Keratinocyte (primary cell): ENCODE results near the gene HEPN1. TPM values are rescaled to one million over a fixed set of nuclear protein-coding genes. Genes with fewer than 3 reads are reported as not detected.

Source experiments
- DNase-seq: peaks from one replicate; pipeline ENCODE4 v3.0.0-alpha.2; 2011; ENCODE audit warnings: low read depth, missing footprints, low spot score
- FAIRE-seq: peaks from 2 replicates; lab custom pipeline; 2011; peaks lifted over from hg19 to GRCh38; lab: Jason Lieb, UNC
- H2AFZ ChIP-seq: 2 replicates; pipeline ENCODE4 v1.6.0; 2012; ENCODE audit warnings: low read length, control low read depth, inconsistent platforms; ENCODE audit not compliant: control insufficient read depth
- H3K27ac ChIP-seq: 2 replicates; pipeline ENCODE4 v1.5.1; 2011; ENCODE audit warnings: low read length; ENCODE audit not compliant: control insufficient read depth, insufficient read depth
- H3K27me3 ChIP-seq: 3 replicates; pipeline ENCODE4 v1.6.0; 2011; ENCODE audit warnings: low read length; ENCODE audit not compliant: control insufficient read depth, insufficient read depth; ENCODE audit errors: extremely low read depth
- H3K36me3 ChIP-seq, 2 experiments: 2 replicates in 1 of 2; 3 replicates in 1 of 2; pipeline ENCODE4 v1.5.1; 2011; ENCODE audit warnings: low read length in 2 of 2, mild to moderate bottlenecking in 1 of 2; ENCODE audit not compliant: control insufficient read depth in 2 of 2, insufficient read depth in 2 of 2; ENCODE audit errors: extremely low read depth in 1 of 2
- H3K4me1 ChIP-seq: 3 replicates; pipeline ENCODE4 v1.5.1; 2011; ENCODE audit warnings: low read length; ENCODE audit not compliant: control insufficient read depth, insufficient read depth; ENCODE audit errors: extremely low read depth
- H3K4me2 ChIP-seq: 3 replicates; pipeline ENCODE4 v1.6.0; 2011; ENCODE audit warnings: low read depth, low read length; ENCODE audit not compliant: control insufficient read depth, insufficient read depth; ENCODE audit errors: extremely low read depth
- H3K4me3 ChIP-seq, 3 experiments: fragments of 200-600 bp in 1 of 3; sonication (generic) in 1 of 3; 2 replicates in 2 of 3; 3 replicates in 1 of 3; pipeline ENCODE4 v1.5.1; 2011 to 2016; ENCODE audit warnings: low read length in 3 of 3, mild to moderate bottlenecking in 3 of 3, control low read depth in 2 of 3, inconsistent platforms in 1 of 3, low read depth in 1 of 3, mixed read lengths in 1 of 3, mixed run types in 1 of 3, moderate library complexity in 1 of 3; ENCODE audit not compliant: control insufficient read depth in 2 of 3, insufficient read depth in 2 of 3; ENCODE audit errors: extremely low read depth in 1 of 3
- H3K79me2 ChIP-seq: 2 replicates; pipeline ENCODE4 v1.6.0; 2012; ENCODE audit warnings: low read length; ENCODE audit not compliant: control insufficient read depth, insufficient read depth
- H3K9ac ChIP-seq: 3 replicates; pipeline ENCODE4 v1.6.0; 2011; ENCODE audit warnings: low read length; ENCODE audit not compliant: control insufficient read depth, insufficient read depth; ENCODE audit errors: extremely low read depth
- H3K9me1 ChIP-seq: 3 replicates; pipeline ENCODE4 v1.6.0; 2011; ENCODE audit warnings: low read length; ENCODE audit not compliant: control insufficient read depth, insufficient read depth; ENCODE audit errors: extremely low read depth
- H3K9me3 ChIP-seq: 2 replicates; pipeline ENCODE4 v1.5.1; 2012; ENCODE audit warnings: low read depth, low read length; ENCODE audit not compliant: control insufficient read depth
- H4K20me1 ChIP-seq: 3 replicates; pipeline ENCODE4 v1.6.0; 2011; ENCODE audit warnings: low read length; ENCODE audit not compliant: control insufficient read depth, insufficient read depth; ENCODE audit errors: extremely low read depth
- CTCF ChIP-seq, 3 experiments: IDR thresholded peaks in 1 of 3; conservative IDR thresholded peaks in 1 of 3; optimal IDR thresholded peaks in 1 of 3; 2 replicates in 2 of 3; 3 replicates in 1 of 3; pipeline versions ENCODE3 to v1.5.1; 2011; ENCODE audit warnings: low read length in 3 of 3, mild to moderate bottlenecking in 3 of 3, moderate library complexity in 2 of 3, control low read depth in 1 of 3, inconsistent platforms in 1 of 3; ENCODE audit not compliant: insufficient read depth in 2 of 3; ENCODE audit errors: extremely low read depth in 1 of 3
- EZH2 ChIP-seq: IDR thresholded peaks from one replicate; pipeline ENCODE4 v1.6.1; 2012; ENCODE audit warnings: inconsistent platforms, mild to moderate bottlenecking, low read length, moderate library complexity
- dilution Hi-C: fragments of 300-500 bp; cut with MboI; formaldehyde crosslinking; loops from one replicate; pipeline ENCODE4 v1.7.0; 2020; ENCODE audit warnings: low sequenced_read_pairs; ENCODE audit not compliant: extremely low pct_ligation_motif_present
- polyA plus RNA-seq, 5 experiments: library from polyadenylated mRNA; depleted of rRNA in 3 of 5; stranded (reverse) in 3 of 5; stranded (forward) in 1 of 5; unstranded in 1 of 5; fragments of >200 nt; gene quantifications; 1 replicate in 1 of 5; 2 replicates in 3 of 5; 3 replicates in 1 of 5; pipeline versions ENCODE4 v1.2.1 to v1.2.3, GENCODE V29; 2011 to 2012; ENCODE audit warnings: missing spikeins in 2 of 5, low read depth in 1 of 5, low replicate concordance in 1 of 5

Gene HEPN1
- polyA plus RNA-seq, 1 donor (not counting 4 experiments of a cell fraction or from before 2014, with no cell fraction given) = not detected

- Histone ChIP-seq H3K9me1 (no peaks in the 10 kb centered on the region), H2AFZ (no peak overlapping the region), H3K27ac (no peak overlapping the region), H3K4me2 (no peak overlapping the region), H3K9me3 (no peaks in the 10 kb centered on the region), H3K9ac (no peak overlapping the region), H3K4me3 (no peak overlapping the region), H4K20me1 (no peaks in the 10 kb centered on the region), H3K79me2 (no peaks in the 10 kb centered on the region), H3K36me3 (no peaks in the 10 kb centered on the region), H3K4me1 (peaks cover 28% of the 10 kb centered on the region), H3K27me3 (no peaks in the 10 kb centered on the region)
- dilution Hi-C loops = no loop called here
- TF ChIP-seq EZH2 = no peak
- TF ChIP-seq CTCF (optimal IDR thresholded peaks at IDR 0.05 in 1 of 3, IDR thresholded peaks at IDR 0.05 in 1 of 3, conservative IDR thresholded peaks at IDR 0.05 in 1 of 3; ENCODE audit: extremely low read depth in 1 of 3, insufficient read depth in 2 of 3, low read length in 3 of 3) = no peak
- no peak for DNase-seq
- no peak for FAIRE-seq
Measured at GRCh38 chr11:124892750-124893454, 26.1 kb upstream of the HEPN1 start.

GRCh38 chr11:124893781-124894401 lies 25.2 kb upstream of the HEPN1 start:
- FAIRE-seq (no peak), DNase-seq (no peak)
- Histone ChIP-seq H3K9me1 (no peaks in the 10 kb centered on the region), H4K20me1 (no peaks in the 10 kb centered on the region), H3K4me3 (no peak overlapping the region), H2AFZ (no peak overlapping the region), H3K9me3 (no peaks in the 10 kb centered on the region), H3K9ac (no peak overlapping the region), H3K27ac (no peak overlapping the region), H3K4me1 (peaks cover 36% of the 10 kb centered on the region), H3K79me2 (no peaks in the 10 kb centered on the region), H3K36me3 (no peaks in the 10 kb centered on the region), H3K4me2 (no peak overlapping the region), H3K27me3 (no peaks in the 10 kb centered on the region)
- TF ChIP-seq EZH2 (no peak), CTCF (optimal IDR thresholded peaks at IDR 0.05 in 1 of 3, IDR thresholded peaks at IDR 0.05 in 1 of 3, conservative IDR thresholded peaks at IDR 0.05 in 1 of 3; ENCODE audit: extremely low read depth in 1 of 3, insufficient read depth in 2 of 3, low read length in 3 of 3) (no peak)
- dilution Hi-C loops = no loop called here
